C4-2B (cell line): Measurements from ENCODE around the gene PSMG2.
"Not testable (repeated sequence)": the region's sequence is repeated elsewhere in the genome, so short reads cannot be mapped to it uniquely, and the experiment has no call there.

Experiments used
- CTCF ChIP-seq: fragments of 450-650 bp; conservative IDR thresholded peaks from 2 replicates; pipeline ENCODE4 v1.5.1; 2017; ENCODE audit warnings: mild to moderate bottlenecking
- ZFX ChIP-seq: fragments of 450-650 bp; IDR thresholded peaks from 2 replicates; pipeline ENCODE4 v1.6.1; 2017

- TF ChIP-seq CTCF, ZFX: not testable (repeated sequence)
Observed at GRCh38 chr18:12758566-12758965, 55.7 kb downstream of the PSMG2 start.
